Neural progenitor cell (in vitro differentiated cells): ENCODE measurements around the gene MSANTD3. TPM values are rescaled to one million over a fixed set of nuclear protein-coding genes. Genes with fewer than 3 reads are reported as not detected.

Source experiments
- DNase-seq: peaks from one replicate; pipeline ENCODE4 v3.0.0-alpha.2; 2016; ENCODE audit warnings: low spot score
- H2AFZ ChIP-seq: fragments of 200-600 bp; sonication (generic); replicated peaks from 2 replicates; pipeline ENCODE4 v1.6.1; 2016; ENCODE audit warnings: antibody characterized with exemption
- H3F3A ChIP-seq: fragments of 200-600 bp; sonication (generic); 2 replicates; pipeline ENCODE4 v1.6.1; 2016; ENCODE audit warnings: antibody characterized with exemption, low read depth
- H3K27ac ChIP-seq: fragments of 200-600 bp; sonication (generic); 2 replicates; pipeline ENCODE4 v1.5.1; 2016; ENCODE audit warnings: mild to moderate bottlenecking
- H3K27me3 ChIP-seq: fragments of 200-600 bp; sonication (generic); 2 replicates; pipeline ENCODE4 v1.6.1; 2016; ENCODE audit warnings: mild to moderate bottlenecking, moderate library complexity
- H3K36me3 ChIP-seq: fragments of 200-600 bp; sonication (generic); 2 replicates; pipeline ENCODE4 v1.5.1; 2016
- H3K4me1 ChIP-seq: fragments of 200-600 bp; sonication (generic); 2 replicates; pipeline ENCODE4 v1.6.1; 2016; ENCODE audit warnings: mixed run types
- H3K4me2 ChIP-seq: fragments of 200-600 bp; sonication (generic); 2 replicates; pipeline ENCODE4 v1.6.1; 2016
- H3K4me3 ChIP-seq: fragments of 200-600 bp; sonication (generic); 2 replicates; pipeline ENCODE4 v1.5.1; 2016
- H3K79me2 ChIP-seq: fragments of 200-600 bp; sonication (generic); 2 replicates; pipeline ENCODE4 v1.6.1; 2016; ENCODE audit warnings: low read depth
- H3K9ac ChIP-seq: fragments of 200-600 bp; sonication (generic); 2 replicates; pipeline ENCODE4 v1.6.1; 2016
- H3K9me3 ChIP-seq: fragments of 200-600 bp; sonication (generic); 2 replicates; pipeline ENCODE4 v1.5.1; 2016; ENCODE audit warnings: low read depth
- H4K20me1 ChIP-seq: fragments of 200-600 bp; sonication (generic); 2 replicates; pipeline ENCODE4 v1.6.1; 2016; ENCODE audit warnings: low read depth
- H3K27ac Mint-ChIP-seq: 3 replicates; pipeline ENCODE4 v1.8.0; 2021; ENCODE audit warnings: mixed read lengths
- H3K27me3 Mint-ChIP-seq: 2 replicates; pipeline ENCODE4 v1.8.0; 2022; ENCODE audit warnings: low read depth, mild to moderate bottlenecking, inconsistent platforms, moderate library complexity, mixed read lengths; ENCODE audit not compliant: insufficient read depth
- H3K36me3 Mint-ChIP-seq: 3 replicates; pipeline ENCODE4 v1.8.0; 2021; ENCODE audit warnings: mixed read lengths
- H3K4me1 Mint-ChIP-seq: 3 replicates; pipeline ENCODE4 v1.8.0; 2021; ENCODE audit warnings: mixed read lengths
- H3K4me3 Mint-ChIP-seq: 3 replicates; pipeline ENCODE4 v1.8.0; 2021; ENCODE audit warnings: mild to moderate bottlenecking, moderate library complexity, mixed read lengths
- H3K9me3 Mint-ChIP-seq: 3 replicates; pipeline ENCODE4 v1.8.0; 2020; ENCODE audit warnings: mixed read lengths
- EZH2 ChIP-seq: fragments of 200-600 bp; sonication (generic); IDR thresholded peaks from 2 replicates; pipeline ENCODE4 v1.6.1; 2017; ENCODE audit warnings: antibody characterized with exemption, mild to moderate bottlenecking, moderate library complexity
- EZH2phosphoT487 ChIP-seq: fragments of 200-600 bp; sonication (generic); IDR thresholded peaks from 2 replicates; pipeline ENCODE4 v1.6.1; 2017; ENCODE audit warnings: antibody characterized with exemption
- total RNA-seq: library from RNA; depleted of rRNA; stranded (reverse); fragments of >200 nt; gene quantifications from 2 replicates; pipeline ENCODE4 v1.2.3, GENCODE V29; 2015; ENCODE audit warnings: low replicate concordance
- TF ChIP-seq, protein P1 (sequence below): fragments of 200-600 bp; sonication (generic); IDR thresholded peaks from 2 replicates; pipeline ENCODE4 v1.5.1; 2017; ENCODE audit warnings: antibody characterized with exemption, mild to moderate bottlenecking

MSANTD3 gene
- total RNA-seq, 1 donor from 2014 or later: 67.7 TPM

DNA sequence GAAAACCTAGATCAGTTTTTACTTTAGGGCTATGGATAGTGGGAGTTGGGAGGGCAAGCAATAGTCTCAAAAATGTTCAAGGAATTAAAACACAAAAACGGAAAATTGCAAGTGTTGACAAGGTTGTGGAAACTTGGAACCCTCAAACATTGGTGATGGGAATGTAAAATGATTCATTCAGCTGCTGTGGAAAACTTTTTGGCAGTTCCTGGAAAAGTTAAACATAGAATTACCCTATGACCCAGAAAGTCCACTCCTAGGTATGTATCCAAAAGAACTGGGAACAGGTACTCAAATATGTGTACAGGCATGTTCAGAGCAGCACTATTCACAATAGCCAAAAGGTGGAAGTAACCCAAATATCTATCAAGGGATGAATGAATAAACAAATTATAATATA is 1.2 kb upstream of the MSANTD3 start:
- Histone ChIP-seq H3F3A (peaks cover 35% of the 10 kb centered on the region), H3K79me2 (peaks cover 34% of the 10 kb centered on the region), H3K9me3 (no peaks in the 10 kb centered on the region), H3K4me2 (no peak overlapping the region), H3K9ac (no peak overlapping the region), H3K27me3 (no peaks in the 10 kb centered on the region), H3K36me3 (no peaks in the 10 kb centered on the region), H2AFZ (no peak overlapping the region), H3K4me3 (no peak overlapping the region), H3K4me1 (peaks cover 21% of the 10 kb centered on the region), H4K20me1 (peaks cover 17% of the 10 kb centered on the region), H3K27ac (no peak overlapping the region)
- H3K9me3 Mint-ChIP-seq: no peaks in the 10 kb centered on the region
- peaks cover 5% of the 10 kb centered on the region for H3K27me3 Mint-ChIP-seq
- H3K27ac Mint-ChIP-seq: no peak overlapping the region
- H3K4me3 Mint-ChIP-seq: peak overlapping the region; percentile 97
- no peak for DNase-seq
- TF ChIP-seq EZH2 (no peak), EZH2phosphoT487 (no peak)
- TF ChIP-seq, protein P1, sequence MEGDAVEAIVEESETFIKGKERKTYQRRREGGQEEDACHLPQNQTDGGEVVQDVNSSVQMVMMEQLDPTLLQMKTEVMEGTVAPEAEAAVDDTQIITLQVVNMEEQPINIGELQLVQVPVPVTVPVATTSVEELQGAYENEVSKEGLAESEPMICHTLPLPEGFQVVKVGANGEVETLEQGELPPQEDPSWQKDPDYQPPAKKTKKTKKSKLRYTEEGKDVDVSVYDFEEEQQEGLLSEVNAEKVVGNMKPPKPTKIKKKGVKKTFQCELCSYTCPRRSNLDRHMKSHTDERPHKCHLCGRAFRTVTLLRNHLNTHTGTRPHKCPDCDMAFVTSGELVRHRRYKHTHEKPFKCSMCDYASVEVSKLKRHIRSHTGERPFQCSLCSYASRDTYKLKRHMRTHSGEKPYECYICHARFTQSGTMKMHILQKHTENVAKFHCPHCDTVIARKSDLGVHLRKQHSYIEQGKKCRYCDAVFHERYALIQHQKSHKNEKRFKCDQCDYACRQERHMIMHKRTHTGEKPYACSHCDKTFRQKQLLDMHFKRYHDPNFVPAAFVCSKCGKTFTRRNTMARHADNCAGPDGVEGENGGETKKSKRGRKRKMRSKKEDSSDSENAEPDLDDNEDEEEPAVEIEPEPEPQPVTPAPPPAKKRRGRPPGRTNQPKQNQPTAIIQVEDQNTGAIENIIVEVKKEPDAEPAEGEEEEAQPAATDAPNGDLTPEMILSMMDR: no peak
- peaks cover 10% of the 10 kb centered on the region for H3K36me3 Mint-ChIP-seq
- H3K4me1 Mint-ChIP-seq: peaks cover 33% of the 10 kb centered on the region

- peak overlapping the region; percentile 86 for H2AFZ ChIP-seq
- H3K36me3 Mint-ChIP-seq: peaks cover 10% of the 10 kb centered on the region
- H3K4me1 ChIP-seq: peaks cover 21% of the 10 kb centered on the region
Measured at GRCh38 chr9:100426189-100426529, 784 bp upstream of the MSANTD3 start.

GRCh38 chr9:100427366-100428263 is 672 bp downstream of the MSANTD3 start:
- peaks cover 5% of the 10 kb centered on the region for H3K27me3 Mint-ChIP-seq
- TF ChIP-seq EZH2phosphoT487 (no peak), EZH2 (no peak)
- TF ChIP-seq, protein P1: no peak
- DNase-seq: peak; percentile 82
- H3K4me1 ChIP-seq: peaks cover 21% of the 10 kb centered on the region
- peak overlapping the region; percentile 94 for H3K4me2 ChIP-seq
- H3K4me3 Mint-ChIP-seq: peak overlapping the region; percentile 87
- H4K20me1 ChIP-seq: peaks cover 29% of the 10 kb centered on the region
- H3K36me3 ChIP-seq: no peaks in the 10 kb centered on the region
- no peaks in the 10 kb centered on the region for H3K9me3 Mint-ChIP-seq
- peak overlapping the region; percentile 84 for H3K9ac ChIP-seq
- H3K9me3 ChIP-seq: no peaks in the 10 kb centered on the region
- peak overlapping the region; percentile 69 for H3K27ac ChIP-seq
- H3K27me3 ChIP-seq: no peaks in the 10 kb centered on the region
- H3K36me3 Mint-ChIP-seq: peaks cover 17% of the 10 kb centered on the region
- H2AFZ ChIP-seq: peak overlapping the region; percentile 95
- H3K4me1 Mint-ChIP-seq: peaks cover 33% of the 10 kb centered on the region
- H3K4me3 ChIP-seq: peak overlapping the region; percentile 99
- peaks cover 52% of the 10 kb centered on the region for H3K79me2 ChIP-seq
- H3K27ac Mint-ChIP-seq: peak overlapping the region; percentile 87
- peaks cover 35% of the 10 kb centered on the region for H3F3A ChIP-seq

More at GRCh38 chr9:100426189-100426529, 784 bp upstream of the MSANTD3 start:
- no peak overlapping the region for H3K9ac ChIP-seq
- no peaks in the 10 kb centered on the region for H3K9me3 ChIP-seq
- no peaks in the 10 kb centered on the region for H3K9me3 Mint-ChIP-seq
- H4K20me1 ChIP-seq: peaks cover 17% of the 10 kb centered on the region
- H3K4me2 ChIP-seq: peak overlapping the region; percentile 89
- peaks cover 35% of the 10 kb centered on the region for H3F3A ChIP-seq
- no peaks in the 10 kb centered on the region for H3K27me3 ChIP-seq
- no peak for DNase-seq
- peak overlapping the region; percentile 97 for H3K4me3 Mint-ChIP-seq
- H3K27ac ChIP-seq: no peak overlapping the region
- H3K4me1 Mint-ChIP-seq: peaks cover 33% of the 10 kb centered on the region
- no peaks in the 10 kb centered on the region for H3K36me3 ChIP-seq
- H3K27me3 Mint-ChIP-seq: peaks cover 5% of the 10 kb centered on the region
- H3K27ac Mint-ChIP-seq: peak overlapping the region; percentile 100
- peaks cover 38% of the 10 kb centered on the region for H3K79me2 ChIP-seq
- H3K4me3 ChIP-seq: peak overlapping the region; percentile 75
- no peak for TF ChIP-seq EZH2
- TF ChIP-seq EZH2phosphoT487: no peak
